HEK293T (cell line): ENCODE measurements around the gene ST3GAL4.

ENCODE experiments used
- CTCF ChIA-PET: fragments of 350-600 bp; formaldehyde crosslinking; extraction: SDS; loops from one replicate; lab custom pipeline; 2021; ENCODE audit warnings: antibody characterized with exemption, inconsistent platforms; lab: Yijun Ruan, JAX
- POLR2A ChIA-PET: fragments of 350-600 bp; formaldehyde crosslinking; extraction: SDS; loops from one replicate; lab custom pipeline; 2020; ENCODE audit warnings: antibody characterized with exemption, inconsistent platforms; lab: Yijun Ruan, JAX
- DNase-seq: peaks from one replicate; pipeline ENCODE4 v3.0.0; 2012; ENCODE audit warnings: mixed read lengths; ENCODE audit errors: extremely low spot score
- ARNT ChIP-seq: fragments of 450-650 bp; IDR thresholded peaks from 2 replicates; pipeline ENCODE4 v1.6.1; 2017; ENCODE audit warnings: mild to moderate bottlenecking
- BHLHE40 ChIP-seq: fragments of 450-650 bp; IDR thresholded peaks from 2 replicates; pipeline ENCODE4 v1.6.1; 2016; ENCODE audit warnings: mild to moderate bottlenecking, moderate library complexity, borderline replicate concordance
- CTBP1 ChIP-seq: fragments of 450-650 bp; IDR thresholded peaks from 2 replicates; pipeline ENCODE4 v1.6.1; 2016; ENCODE audit warnings: borderline replicate concordance
- ELF4 ChIP-seq: fragments of 450-650 bp; IDR thresholded peaks from 2 replicates; pipeline ENCODE4 v1.6.1; 2017; ENCODE audit warnings: antibody characterized with exemption
- FOXA1 ChIP-seq: fragments of 450-650 bp; IDR thresholded peaks from 2 replicates; pipeline ENCODE4 v1.6.1; 2016; ENCODE audit warnings: mild to moderate bottlenecking
- FOXK2 ChIP-seq: fragments of 450-650 bp; IDR thresholded peaks from 2 replicates; pipeline ENCODE4 v1.6.1; 2016; ENCODE audit warnings: mild to moderate bottlenecking
- FOXM1 ChIP-seq: fragments of 450-650 bp; IDR thresholded peaks from 2 replicates; pipeline ENCODE4 v1.6.1; 2017; ENCODE audit warnings: mild to moderate bottlenecking, borderline replicate concordance
- HDGF ChIP-seq: fragments of 450-650 bp; IDR thresholded peaks from 2 replicates; pipeline ENCODE4 v1.6.1; 2017; ENCODE audit warnings: antibody characterized with exemption, borderline replicate concordance
- L3MBTL2 ChIP-seq: fragments of 450-650 bp; conservative IDR thresholded peaks from 2 replicates; pipeline ENCODE4 v1.6.1; 2016; ENCODE audit warnings: mild to moderate bottlenecking
- LEF1 ChIP-seq: fragments of 450-650 bp; IDR thresholded peaks from 2 replicates; pipeline ENCODE4 v1.6.1; 2017; ENCODE audit warnings: mild to moderate bottlenecking, borderline replicate concordance
- NFRKB ChIP-seq: fragments of 450-650 bp; IDR thresholded peaks from 2 replicates; pipeline ENCODE4 v1.6.1; 2016; ENCODE audit warnings: mild to moderate bottlenecking, moderate library complexity
- PKNOX1 ChIP-seq: fragments of 450-650 bp; IDR thresholded peaks from 2 replicates; pipeline ENCODE4 v1.6.1; 2016
- SP1 ChIP-seq: fragments of 450-650 bp; IDR thresholded peaks from 2 replicates; pipeline ENCODE4 v1.6.1; 2017
- SUZ12 ChIP-seq: fragments of 450-650 bp; IDR thresholded peaks from 2 replicates; pipeline ENCODE4 v1.6.1; 2016; ENCODE audit warnings: mild to moderate bottlenecking
- TARDBP ChIP-seq: fragments of 450-650 bp; IDR thresholded peaks from 2 replicates; pipeline ENCODE4 v1.6.1; 2016
- ZNF384 ChIP-seq: fragments of 450-650 bp; IDR thresholded peaks from 2 replicates; pipeline ENCODE4 v1.6.1; 2016

The ST3GAL4 gene

GRCh38 chr11:126317756-126318573, 37.5 kb upstream of the ST3GAL4 start:
- no peak for DNase-seq
- TF ChIP-seq ZNF384 (no peak), ELF4 (no peak), SP1 (no peak), ARNT (no peak), SUZ12 (no peak), PKNOX1 (no peak)
- ChIA-PET POLR2A (interaction anchor here (1.0 kb wide), 1 partner anchor 14 kb away, joined by 3 read pairs; the partner anchor contains the start of gene DCPS), CTCF (interaction anchor here (1.5 kb wide), 1 partner anchor 7 kb away, joined by 9 read pairs; no protein-coding TSS in a partner anchor)

GRCh38 chr11:126318574-126319373, 36.7 kb upstream of the ST3GAL4 start:
- CTCF ChIA-PET = interaction anchor here (1.5 kb wide), 1 partner anchor 8 kb away, joined by 9 read pairs; no protein-coding TSS in a partner anchor
- POLR2A ChIA-PET = interaction anchor here (0.9 kb wide), 1 partner anchor 15 kb away, joined by 4 read pairs; the partner anchor contains the start of gene DCPS
- no peak for TF ChIP-seq TARDBP
- TF ChIP-seq SUZ12 = no peak
- no peak for TF ChIP-seq FOXA1
- TF ChIP-seq HDGF = no peak
- no peak for TF ChIP-seq SP1
- no peak for TF ChIP-seq ZNF384
- no peak for TF ChIP-seq ARNT
- TF ChIP-seq FOXM1 = no peak
- TF ChIP-seq BHLHE40 = no peak
- TF ChIP-seq FOXK2 = no peak
- no peak for TF ChIP-seq PKNOX1
- TF ChIP-seq NFRKB = no peak
- no peak for TF ChIP-seq LEF1
- TF ChIP-seq L3MBTL2 = no peak
- TF ChIP-seq ELF4 = no peak
- no peak for TF ChIP-seq CTBP1
- DNase-seq = no peak

GRCh38 chr11:126319374-126319740, 36.1 kb upstream of the ST3GAL4 start:
- DNase-seq = no peak
- no peak for TF ChIP-seq FOXK2
- TF ChIP-seq CTBP1 = no peak
- TF ChIP-seq SUZ12 = no peak
- TF ChIP-seq TARDBP = no peak
- no peak for TF ChIP-seq PKNOX1
- no peak for TF ChIP-seq ELF4
- no peak for TF ChIP-seq LEF1
- TF ChIP-seq SP1 = no peak
- TF ChIP-seq NFRKB = no peak
- TF ChIP-seq L3MBTL2 = no peak
- TF ChIP-seq BHLHE40 = no peak
- TF ChIP-seq FOXA1 = no peak
- no peak for TF ChIP-seq HDGF
- CTCF ChIA-PET = interaction anchor here (0.6 to 1.5 kb wide), 2 partner anchors 9 to 16 kb away, joined by 6 to 9 read pairs; no protein-coding TSS in a partner anchor
- POLR2A ChIA-PET = interaction anchor here (0.9 kb wide), 1 partner anchor 16 kb away, joined by 4 read pairs; the partner anchor contains the start of gene DCPS

- ChIA-PET POLR2A (no interaction called here), CTCF (interaction anchor here (1.2 kb wide), 1 partner anchor 23 kb away, joined by 5 read pairs; no protein-coding TSS in a partner anchor)
- DNase-seq = no peak
- TF ChIP-seq LEF1 (no peak), HDGF (no peak), PKNOX1 (no peak), BHLHE40 (no peak)
These were observed 32.5 kb upstream of the ST3GAL4 start for GRCh38 chr11:126322996-126323395.
